ENCODE results near the gene KRTAP22-1. TPM values are rescaled to one million over a fixed set of nuclear protein-coding genes. Genes with fewer than 3 reads are reported as not detected.

The KRTAP22-1 gene
- total RNA-seq, 1 experiment from 2014 or later = not detected

DNA sequence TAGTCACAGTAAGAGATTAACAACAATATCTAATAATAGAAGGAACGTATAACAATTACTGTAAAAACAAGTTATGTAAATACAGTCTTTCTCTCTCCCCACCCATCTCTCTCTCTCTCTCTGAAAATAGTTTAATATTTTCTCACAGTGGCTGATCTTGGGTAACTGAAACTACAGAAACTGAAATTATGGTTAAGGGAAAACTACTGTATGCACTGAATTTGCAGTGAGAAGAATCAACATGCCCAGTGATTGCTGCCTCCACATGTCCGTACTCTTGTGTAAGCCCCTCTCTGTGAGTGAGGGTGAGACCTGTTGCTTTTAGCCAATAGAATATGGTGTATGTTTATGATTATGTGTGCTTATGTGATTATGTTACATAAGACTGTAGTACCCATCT, 11.2 kb downstream of the KRTAP22-1 start:
- no peak for DNase-seq (ENCODE audit: unreplicated experiment)
- ChIA-PET POLR2A (no interaction called here), CTCF (no interaction called here)
- TF ChIP-seq, protein P1, sequence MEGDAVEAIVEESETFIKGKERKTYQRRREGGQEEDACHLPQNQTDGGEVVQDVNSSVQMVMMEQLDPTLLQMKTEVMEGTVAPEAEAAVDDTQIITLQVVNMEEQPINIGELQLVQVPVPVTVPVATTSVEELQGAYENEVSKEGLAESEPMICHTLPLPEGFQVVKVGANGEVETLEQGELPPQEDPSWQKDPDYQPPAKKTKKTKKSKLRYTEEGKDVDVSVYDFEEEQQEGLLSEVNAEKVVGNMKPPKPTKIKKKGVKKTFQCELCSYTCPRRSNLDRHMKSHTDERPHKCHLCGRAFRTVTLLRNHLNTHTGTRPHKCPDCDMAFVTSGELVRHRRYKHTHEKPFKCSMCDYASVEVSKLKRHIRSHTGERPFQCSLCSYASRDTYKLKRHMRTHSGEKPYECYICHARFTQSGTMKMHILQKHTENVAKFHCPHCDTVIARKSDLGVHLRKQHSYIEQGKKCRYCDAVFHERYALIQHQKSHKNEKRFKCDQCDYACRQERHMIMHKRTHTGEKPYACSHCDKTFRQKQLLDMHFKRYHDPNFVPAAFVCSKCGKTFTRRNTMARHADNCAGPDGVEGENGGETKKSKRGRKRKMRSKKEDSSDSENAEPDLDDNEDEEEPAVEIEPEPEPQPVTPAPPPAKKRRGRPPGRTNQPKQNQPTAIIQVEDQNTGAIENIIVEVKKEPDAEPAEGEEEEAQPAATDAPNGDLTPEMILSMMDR (IDR thresholded peaks at IDR 0.05; ENCODE audit: unreplicated experiment) = no peak
- no peaks in the 10 kb centered on the region for H3K4me1 Mint-ChIP-seq (ENCODE audit: insufficient read depth, unreplicated experiment)
- H3K4me3 Mint-ChIP-seq (ENCODE audit: unreplicated experiment) = no peak overlapping the region
- intact Hi-C loops (cut with micrococcal nuclease) = no loop called here
- no peak overlapping the region for H3K27ac Mint-ChIP-seq (ENCODE audit: low read depth, unreplicated experiment)
- H3K27me3 Mint-ChIP-seq (ENCODE audit: insufficient read depth, unreplicated experiment) = no peaks in the 10 kb centered on the region
- no peaks in the 10 kb centered on the region for H3K36me3 Mint-ChIP-seq (ENCODE audit: insufficient read depth, unreplicated experiment)
- BruUV-seq (replicated peaks) = no TSS peak
- no peaks in the 10 kb centered on the region for H3K9me3 Mint-ChIP-seq (ENCODE audit: unreplicated experiment)

- Mint-ChIP-seq H3K27me3 (ENCODE audit: insufficient read depth, unreplicated experiment) (no peaks in the 10 kb centered on the region), H3K9me3 (ENCODE audit: unreplicated experiment) (no peaks in the 10 kb centered on the region), H3K4me1 (ENCODE audit: insufficient read depth, unreplicated experiment) (no peaks in the 10 kb centered on the region), H3K27ac (ENCODE audit: low read depth, unreplicated experiment) (no peak within 1 kb of the TSS), H3K36me3 (ENCODE audit: insufficient read depth, unreplicated experiment) (no peaks in the 10 kb centered on the region), H3K4me3 (ENCODE audit: unreplicated experiment) (no peak within 1 kb of the TSS)
- intact Hi-C loops (cut with micrococcal nuclease) = no loop called here
- DNase-seq (ENCODE audit: unreplicated experiment) = no peak
- BruUV-seq (replicated peaks) = no TSS peak
- TF ChIP-seq, protein P1 (IDR thresholded peaks at IDR 0.05; ENCODE audit: unreplicated experiment) = no peak
- ChIA-PET CTCF (no interaction called here), POLR2A (no interaction called here)
These were observed 12.9 kb downstream of the KRTAP22-1 start, which contains the start of gene KRTAP6-1 for GRCh38 chr21:30613836-30614235. TSS of gene KRTAP6-1 (minus strand) at chr21:30613930. CDS start at chr21:30613904, 26 bp downstream.

GRCh38 chr21:30615199-30615598, 14.3 kb downstream of the KRTAP22-1 start:
- intact Hi-C loops (cut with micrococcal nuclease) = no loop called here
- H3K4me1 Mint-ChIP-seq (ENCODE audit: insufficient read depth, unreplicated experiment) = no peaks in the 10 kb centered on the region
- no peak overlapping the region for H3K27ac Mint-ChIP-seq (ENCODE audit: low read depth, unreplicated experiment)
- no peaks in the 10 kb centered on the region for H3K27me3 Mint-ChIP-seq (ENCODE audit: insufficient read depth, unreplicated experiment)
- no peaks in the 10 kb centered on the region for H3K36me3 Mint-ChIP-seq (ENCODE audit: insufficient read depth, unreplicated experiment)
- TF ChIP-seq, protein P1 (IDR thresholded peaks at IDR 0.05; ENCODE audit: unreplicated experiment) = no peak
- no peak for DNase-seq (ENCODE audit: unreplicated experiment)
- no peaks in the 10 kb centered on the region for H3K9me3 Mint-ChIP-seq (ENCODE audit: unreplicated experiment)
- ChIA-PET POLR2A (no interaction called here), CTCF (no interaction called here)
- no TSS peak for BruUV-seq (replicated peaks)
- no peak overlapping the region for H3K4me3 Mint-ChIP-seq (ENCODE audit: unreplicated experiment)

GRCh38 chr21:30616125-30616524, 15.2 kb downstream of the KRTAP22-1 start, which contains the start of gene KRTAP20-1:
TSS of gene KRTAP20-1 (plus strand) at chr21:30616425. CDS start at chr21:30616455, 30 bp downstream.
- Mint-ChIP-seq H3K27ac (ENCODE audit: low read depth, unreplicated experiment) (no peak within 1 kb of the TSS), H3K27me3 (ENCODE audit: insufficient read depth, unreplicated experiment) (no peaks in the 10 kb centered on the region), H3K4me1 (ENCODE audit: insufficient read depth, unreplicated experiment) (no peaks in the 10 kb centered on the region), H3K4me3 (ENCODE audit: unreplicated experiment) (no peak within 1 kb of the TSS), H3K36me3 (ENCODE audit: insufficient read depth, unreplicated experiment) (no peaks in the 10 kb centered on the region), H3K9me3 (ENCODE audit: unreplicated experiment) (no peaks in the 10 kb centered on the region)
- TF ChIP-seq, protein P1 (IDR thresholded peaks at IDR 0.05; ENCODE audit: unreplicated experiment) = no peak
- ChIA-PET CTCF (no interaction called here), POLR2A (no interaction called here)
- no peak for DNase-seq (ENCODE audit: unreplicated experiment)
- BruUV-seq (replicated peaks) = no TSS peak
- intact Hi-C loops (cut with micrococcal nuclease) = no loop called here

All from MCF 10A (cell line).